ENCODE measurements around the gene SCLY.

SCLY gene

GRCh38 chr2:238082151-238082550 is 21.4 kb downstream of the SCLY start:
- H3K27me3 Mint-ChIP-seq (ENCODE audit: low read depth, poor library complexity): no peaks in the 10 kb centered on the region
- H3K4me3 Mint-ChIP-seq: no peak overlapping the region
- TF ChIP-seq, protein P1, sequence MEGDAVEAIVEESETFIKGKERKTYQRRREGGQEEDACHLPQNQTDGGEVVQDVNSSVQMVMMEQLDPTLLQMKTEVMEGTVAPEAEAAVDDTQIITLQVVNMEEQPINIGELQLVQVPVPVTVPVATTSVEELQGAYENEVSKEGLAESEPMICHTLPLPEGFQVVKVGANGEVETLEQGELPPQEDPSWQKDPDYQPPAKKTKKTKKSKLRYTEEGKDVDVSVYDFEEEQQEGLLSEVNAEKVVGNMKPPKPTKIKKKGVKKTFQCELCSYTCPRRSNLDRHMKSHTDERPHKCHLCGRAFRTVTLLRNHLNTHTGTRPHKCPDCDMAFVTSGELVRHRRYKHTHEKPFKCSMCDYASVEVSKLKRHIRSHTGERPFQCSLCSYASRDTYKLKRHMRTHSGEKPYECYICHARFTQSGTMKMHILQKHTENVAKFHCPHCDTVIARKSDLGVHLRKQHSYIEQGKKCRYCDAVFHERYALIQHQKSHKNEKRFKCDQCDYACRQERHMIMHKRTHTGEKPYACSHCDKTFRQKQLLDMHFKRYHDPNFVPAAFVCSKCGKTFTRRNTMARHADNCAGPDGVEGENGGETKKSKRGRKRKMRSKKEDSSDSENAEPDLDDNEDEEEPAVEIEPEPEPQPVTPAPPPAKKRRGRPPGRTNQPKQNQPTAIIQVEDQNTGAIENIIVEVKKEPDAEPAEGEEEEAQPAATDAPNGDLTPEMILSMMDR (IDR thresholded peaks at IDR 0.05): no peak
- H3K27ac Mint-ChIP-seq: no peak overlapping the region
- peaks cover 92% of the 10 kb centered on the region for H3K36me3 Mint-ChIP-seq (ENCODE audit: low read depth)
- H3K4me1 Mint-ChIP-seq: peaks cover 6% of the 10 kb centered on the region
- peaks cover 14% of the 10 kb centered on the region for H3K9me3 Mint-ChIP-seq
- DNase-seq: no peak

DNA sequence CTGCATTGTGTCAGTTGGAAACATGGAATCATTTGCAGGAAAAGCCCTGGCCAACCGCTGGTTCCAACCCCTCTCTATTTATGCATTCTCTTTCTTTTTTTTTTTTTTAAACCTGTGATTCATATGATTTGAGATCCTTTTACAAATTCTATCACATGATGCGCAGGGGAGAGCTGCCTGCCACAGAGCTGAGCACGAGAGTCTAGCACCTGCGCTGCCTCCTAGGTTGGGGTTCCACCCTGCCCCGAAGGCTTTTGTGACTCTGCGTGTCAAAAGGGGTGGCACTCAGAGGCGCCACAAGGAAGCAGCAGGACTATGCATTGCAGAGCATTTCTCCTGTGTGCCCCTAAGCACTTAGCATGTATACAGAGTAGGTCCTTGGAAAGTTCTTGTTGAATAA is 22.0 kb downstream of the SCLY start:
- Mint-ChIP-seq H3K4me1 (no peaks in the 10 kb centered on the region), H3K27me3 (ENCODE audit: low read depth, poor library complexity) (no peaks in the 10 kb centered on the region), H3K9me3 (peaks cover 14% of the 10 kb centered on the region), H3K27ac (no peak overlapping the region), H3K4me3 (no peak overlapping the region), H3K36me3 (ENCODE audit: low read depth) (peaks cover 92% of the 10 kb centered on the region)
- TF ChIP-seq, protein P1 (IDR thresholded peaks at IDR 0.05): no peak
- no peak for DNase-seq

DNA sequence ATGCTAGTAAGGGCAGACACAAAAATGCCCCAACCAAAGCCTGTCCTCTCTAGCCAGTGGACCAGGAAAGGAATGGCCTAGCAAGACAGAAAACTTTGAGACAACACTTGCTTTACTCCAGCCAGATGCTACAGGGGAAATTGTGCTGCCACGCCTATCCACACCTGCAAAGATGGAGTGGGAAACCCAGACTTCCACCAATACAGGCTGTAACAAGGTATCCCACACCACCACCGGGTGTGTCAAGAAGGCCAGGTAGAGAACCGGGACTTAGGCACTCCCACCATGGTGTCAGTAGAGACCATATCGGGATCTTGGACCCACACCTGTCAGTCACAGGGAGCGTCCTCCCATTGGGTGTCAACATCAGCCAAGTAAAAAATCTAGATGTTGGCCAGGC is 23.1 kb downstream of the SCLY start:
- H3K4me3 Mint-ChIP-seq: no peak overlapping the region
- DNase-seq: no peak
- H3K4me1 Mint-ChIP-seq: no peaks in the 10 kb centered on the region
- H3K27ac Mint-ChIP-seq: no peak overlapping the region
- H3K36me3 Mint-ChIP-seq (ENCODE audit: low read depth): peaks cover 85% of the 10 kb centered on the region
- H3K9me3 Mint-ChIP-seq: peaks cover 14% of the 10 kb centered on the region
- TF ChIP-seq, protein P1 (IDR thresholded peaks at IDR 0.05): no peak
- H3K27me3 Mint-ChIP-seq (ENCODE audit: low read depth, poor library complexity): no peaks in the 10 kb centered on the region

- H3K36me3 Mint-ChIP-seq (ENCODE audit: low read depth): peaks cover 77% of the 10 kb centered on the region
- H3K27me3 Mint-ChIP-seq (ENCODE audit: low read depth, poor library complexity): no peaks in the 10 kb centered on the region
- peaks cover 10% of the 10 kb centered on the region for H3K9me3 Mint-ChIP-seq
- no peak overlapping the region for H3K4me3 Mint-ChIP-seq
- TF ChIP-seq, protein P1 (IDR thresholded peaks at IDR 0.05): no peak
- DNase-seq: no peak
- no peak overlapping the region for H3K27ac Mint-ChIP-seq
- H3K4me1 Mint-ChIP-seq: no peaks in the 10 kb centered on the region
These were observed 24.0 kb downstream of the SCLY start for GRCh38 chr2:238084761-238085160.

- TF ChIP-seq, protein P1 (IDR thresholded peaks at IDR 0.05): no peak
- H3K27me3 Mint-ChIP-seq (ENCODE audit: low read depth, poor library complexity): no peaks in the 10 kb centered on the region
These were observed 25.1 kb downstream of the SCLY start for GRCh38 chr2:238085899-238086298.

GRCh38 chr2:238087211-238087610 is 26.4 kb downstream of the SCLY start:
- Mint-ChIP-seq H3K4me1 (peaks cover 4% of the 10 kb centered on the region), H3K27me3 (ENCODE audit: low read depth, poor library complexity) (peaks cover 4% of the 10 kb centered on the region), H3K27ac (no peak overlapping the region), H3K4me3 (no peak overlapping the region), H3K36me3 (ENCODE audit: low read depth) (peaks cover 57% of the 10 kb centered on the region), H3K9me3 (no peaks in the 10 kb centered on the region)
- TF ChIP-seq, protein P1 (IDR thresholded peaks at IDR 0.05): no peak
- DNase-seq: no peak

More at GRCh38 chr2:238085899-238086298, 25.1 kb downstream of the SCLY start:
- Mint-ChIP-seq H3K36me3 (ENCODE audit: low read depth) (peaks cover 69% of the 10 kb centered on the region), H3K4me3 (no peak overlapping the region), H3K4me1 (peaks cover 3% of the 10 kb centered on the region), H3K27ac (no peak overlapping the region), H3K9me3 (peaks cover under 1% of the 10 kb centered on the region)
- no peak for DNase-seq

Measured in nephron progenitor cell (in vitro differentiated cells).